HepG2 (cell line): ENCODE measurements around the gene VSTM4. TPM values are rescaled to one million over a fixed set of nuclear protein-coding genes. Genes with fewer than 3 reads are reported as not detected.

ENCODE experiments used
- ATAC-seq: fragments of 200-7000 bp; cut with Tn5 transposase; 3 replicates; pipeline ENCODE4 v1.9.1; 2020; ENCODE audit warnings: mild to moderate bottlenecking, moderate library complexity
- BruUV-seq: library from RNA; stranded (reverse); fragments of 400-500 nt; replicated peaks from 2 replicates; lab custom pipeline; 2021; lab: Mats Ljungman, UMichigan
- CTCF ChIA-PET: fragments of 300-600 bp; formaldehyde crosslinking; extraction: SDS; loops from one replicate; lab custom pipeline; 2021; ENCODE audit warnings: low total read pairs, inconsistent platforms, low intra/inter-chr PET ratio; lab: Yijun Ruan, JAX
- POLR2A ChIA-PET: fragments of 350-600 bp; sonication (Branson Sonifier 250); formaldehyde crosslinking; loops from one replicate; lab custom pipeline; 2020; ENCODE audit warnings: antibody characterized with exemption, inconsistent platforms; lab: Yijun Ruan, JAX
- DNase-seq: peaks from one replicate; pipeline ENCODE4 v3.0.0-alpha.2; 2015; ENCODE audit warnings: low spot score
- FAIRE-seq: peaks from 3 replicates; lab custom pipeline; 2011; peaks lifted over from hg19 to GRCh38; lab: Jason Lieb, UNC
- H2AFZ ChIP-seq: one replicate; pipeline ENCODE4 v1.6.1; 2011; ENCODE audit warnings: low read length, inconsistent platforms
- H3K27ac ChIP-seq: fragments of 300-600 bp; 3 replicates; pipeline ENCODE4 v1.8.0; 2011; ENCODE audit warnings: mixed run types, mild to moderate bottlenecking, mixed read lengths, low read length, inconsistent platforms; ENCODE audit not compliant: insufficient read depth; ENCODE audit errors: extremely low read length
- H3K27me3 ChIP-seq, 2 experiments: fragments of 200-600 bp in 1 of 2; 2 replicates in 1 of 2; 3 replicates in 1 of 2; pipeline versions ENCODE4 v1.6.0 to v1.8.0; 2011; ENCODE audit warnings: low read length in 2 of 2, mild to moderate bottlenecking in 2 of 2, moderate library complexity in 2 of 2, inconsistent platforms in 1 of 2; ENCODE audit not compliant: insufficient read depth in 2 of 2, control insufficient read depth in 1 of 2
- H3K36me3 ChIP-seq, 2 experiments: fragments of 200-600 bp in 1 of 2; replicated peaks in 1 of 2; 2 replicates in 1 of 2; 3 replicates in 1 of 2; pipeline versions ENCODE4 v1.5.1 to v1.8.0; 2011; ENCODE audit warnings: low read length in 2 of 2, inconsistent platforms in 1 of 2; ENCODE audit not compliant: insufficient read depth in 2 of 2, control insufficient read depth in 1 of 2
- H3K4me1 ChIP-seq: 2 replicates; pipeline ENCODE4 v1.5.1; 2012; ENCODE audit warnings: low read length, inconsistent platforms; ENCODE audit not compliant: insufficient read depth
- H3K4me2 ChIP-seq: 2 replicates; pipeline ENCODE4 v1.6.0; 2011; ENCODE audit warnings: low read depth, low read length, inconsistent platforms
- H3K4me3 ChIP-seq, 3 experiments: fragments of 200-600 bp in 1 of 3; sonication (generic), shearing (Covaris generic) in 1 of 3; replicated peaks in 1 of 3; 2 replicates each; pipeline ENCODE4 v1.5.1; 2011 to 2016; ENCODE audit warnings: low read length in 3 of 3, inconsistent platforms in 2 of 3, low read depth in 2 of 3, mild to moderate bottlenecking in 2 of 3, control low read depth in 1 of 3, mixed read lengths in 1 of 3; ENCODE audit not compliant: insufficient read depth in 1 of 3
- H3K79me2 ChIP-seq: one replicate; pipeline ENCODE4 v1.6.1; 2011; ENCODE audit warnings: low read length, inconsistent platforms; ENCODE audit not compliant: insufficient read depth
- H3K9ac ChIP-seq: 2 replicates; pipeline ENCODE4 v1.6.0; 2011; ENCODE audit warnings: mild to moderate bottlenecking, low read depth, low read length, inconsistent platforms; ENCODE audit not compliant: insufficient read depth
- H3K9me3 ChIP-seq: 2 replicates; pipeline ENCODE4 v1.5.1; 2012; ENCODE audit warnings: mild to moderate bottlenecking, low read length
- H4K20me1 ChIP-seq: 2 replicates; pipeline ENCODE4 v1.6.0; 2011; ENCODE audit warnings: inconsistent platforms, mild to moderate bottlenecking, low read length, moderate library complexity; ENCODE audit not compliant: insufficient read depth
- CBX1 ChIP-seq: IDR thresholded peaks from one replicate; pipeline ENCODE4 v1.6.1; 2016; ENCODE audit warnings: antibody characterized with exemption, low read depth
- CENPT ChIP-seq: sonication (generic); formaldehyde crosslinking; IDR thresholded peaks from 2 replicates; pipeline ENCODE4 v1.8.0; 2022; ENCODE audit warnings: low read depth, mild to moderate bottlenecking, moderate library complexity, missing genetic modification reagents
- CHD2 ChIP-seq: IDR thresholded peaks from 2 replicates; pipeline ENCODE4 v1.6.1; 2011; ENCODE audit warnings: low read depth, low read length, improper control_type of control experiment
- GATAD1 ChIP-seq: IDR thresholded peaks from 2 replicates; pipeline ENCODE4 v1.6.1; 2016; ENCODE audit warnings: missing genetic modification reagents, missing compliant biosample characterization
- HCFC1 ChIP-seq: fragments of 150-350 bp; IDR thresholded peaks from 2 replicates; pipeline ENCODE4 v1.6.1; 2014; ENCODE audit warnings: low read depth, low read length
- HOXA9 ChIP-seq: sonication (generic); formaldehyde crosslinking; IDR thresholded peaks from 2 replicates; pipeline ENCODE4 v1.8.1; 2022; ENCODE audit warnings: missing genetic modification reagents, mild to moderate bottlenecking, moderate library complexity, borderline replicate concordance
- KLF13 ChIP-seq: sonication (generic); formaldehyde crosslinking; IDR thresholded peaks from 2 replicates; pipeline ENCODE4 v1.4.0; 2020; ENCODE audit warnings: mild to moderate bottlenecking, missing genetic modification reagents
- MTA3 ChIP-seq: sonication (generic); formaldehyde crosslinking; IDR thresholded peaks from 2 replicates; pipeline ENCODE4 v1.4.0; 2020; ENCODE audit warnings: missing genetic modification reagents
- NFE2L2 ChIP-seq: fragments of 150-350 bp; IDR thresholded peaks from 2 replicates; pipeline ENCODE4 v1.6.1; 2014; ENCODE audit warnings: low read length
- RBFOX2 ChIP-seq: fragments of 200-400 bp; formaldehyde crosslinking; IDR thresholded peaks from 2 replicates; pipeline ENCODE4 v1.6.1; 2017; ENCODE audit warnings: low read depth, mild to moderate bottlenecking, low read length
- SOX5 ChIP-seq: IDR thresholded peaks from 2 replicates; pipeline ENCODE4 v1.6.1; 2016; ENCODE audit warnings: borderline replicate concordance
- ZMYM3 ChIP-seq: sonication (generic); formaldehyde crosslinking; IDR thresholded peaks from 2 replicates; pipeline ENCODE4 v1.5.1; 2020; ENCODE audit warnings: mild to moderate bottlenecking, missing genetic modification reagents
- ZNF30 ChIP-seq: sonication (generic); formaldehyde crosslinking; IDR thresholded peaks from 2 replicates; pipeline ENCODE4 v1.5.0; 2020; ENCODE audit warnings: mild to moderate bottlenecking, missing genetic modification reagents
- WGBS: methylation state at CpG from one replicate; pipeline ENCODE4 v1.1.6; 2017; ENCODE audit warnings: low lambda C conversion rate; 5-methylcytosine and 5-hydroxymethylcytosine counted together
- in situ Hi-C: cut with HindIII; loops from 2 replicates; pipeline ENCODE4 v1.10.0; 2017; ENCODE audit warnings: low pct_unique_long_range_greater_than_20kb; ENCODE audit not compliant: extremely low pct_ligation_motif_present
- intact Hi-C: fragments of 100-400 bp; cut with micrococcal nuclease; formaldehyde crosslinking; loops from one replicate; pipeline ENCODE4 v1.10.0; 2022; ENCODE audit not compliant: unreplicated experiment
- polyA plus RNA-seq, 8 experiments: library from polyadenylated mRNA; depleted of rRNA in 3 of 8; stranded (reverse) in 7 of 8; unstranded in 1 of 8; fragments of >200 nt; fragmentation: Illumina TruSeq in 4 of 8; extraction: Trizol in 4 of 8; gene quantifications; 2 replicates each; pipeline versions ENCODE4 v1.2.1 to v1.2.3, GENCODE V29; 2011 to 2016; ENCODE audit warnings: low read depth in 4 of 8, missing spikeins in 1 of 8, mixed read lengths in 1 of 8; ENCODE audit not compliant: insufficient read depth in 1 of 8
- total RNA-seq, 5 experiments: library from RNA; depleted of rRNA; stranded (reverse); fragments of >200 nt; fragmentation: Illumina TruSeq; extraction: Trizol; gene quantifications; 2 replicates each; pipeline ENCODE4 v1.2.3, GENCODE V29; 2016; ENCODE audit warnings: low read depth in 1 of 5
- TF ChIP-seq, protein P1 (sequence below): sonication (generic); formaldehyde crosslinking; IDR thresholded peaks from 2 replicates; pipeline ENCODE4 v1.5.0; 2020; ENCODE audit warnings: missing genetic modification reagents
- TF ChIP-seq, protein P2 (sequence below): sonication (generic); formaldehyde crosslinking; IDR thresholded peaks from 2 replicates; pipeline ENCODE4 v1.4.0; 2020; ENCODE audit warnings: missing genetic modification reagents, borderline replicate concordance
- TF ChIP-seq, protein P3 (sequence below): sonication (generic); formaldehyde crosslinking; IDR thresholded peaks from 2 replicates; pipeline ENCODE4 v1.4.0; 2020; ENCODE audit warnings: missing genetic modification reagents
- TF ChIP-seq, protein P4 (sequence below): sonication (generic); formaldehyde crosslinking; IDR thresholded peaks from 2 replicates; pipeline ENCODE4 v1.8.1; 2023; ENCODE audit warnings: missing genetic modification reagents, mild to moderate bottlenecking, borderline replicate concordance

The VSTM4 gene
- total and polyA plus RNA-seq, 2 of the 13 experiments (the other 11 are each of a cell fraction or from before 2014, with no cell fraction given), result not detected

GRCh38 chr10:49078433-49078832 is 36.9 kb downstream of the VSTM4 start:
- Histone ChIP-seq H3K27me3 (peaks cover 0 to 1% of the 10 kb centered on the region in 2 experiments; a peak in 1 of 5 replicates), H4K20me1 (no peaks in the 10 kb centered on the region), H3K27ac (no peak overlapping the region), H3K9ac (no peak overlapping the region), H3K9me3 (no peaks in the 10 kb centered on the region), H3K4me2 (no peak overlapping the region), H3K36me3 (no peaks in the 10 kb centered on the region), H2AFZ (no peak overlapping the region), H3K4me1 (peaks cover 18% of the 10 kb centered on the region), H3K79me2 (no peaks in the 10 kb centered on the region), H3K4me3 (no peak overlapping the region)
- no TSS peak for BruUV-seq
- CTCF ChIA-PET, result no interaction called here
- ATAC-seq (no peak), FAIRE-seq (no peak), DNase-seq (no peak)
- WGBS, result 61% methylated on average over 2 of the region's 2 CpGs
- intact Hi-C loops, result no loop called here
- in situ Hi-C loops, result no loop called here
- POLR2A ChIA-PET, result no interaction called here
- no peak for TF ChIP-seq CENPT (CRISPR knock-in tag)
- no peak for TF ChIP-seq ZNF30 (CRISPR knock-in tag)
- TF ChIP-seq ZMYM3 (CRISPR knock-in tag), result no peak
- TF ChIP-seq, protein P1, sequence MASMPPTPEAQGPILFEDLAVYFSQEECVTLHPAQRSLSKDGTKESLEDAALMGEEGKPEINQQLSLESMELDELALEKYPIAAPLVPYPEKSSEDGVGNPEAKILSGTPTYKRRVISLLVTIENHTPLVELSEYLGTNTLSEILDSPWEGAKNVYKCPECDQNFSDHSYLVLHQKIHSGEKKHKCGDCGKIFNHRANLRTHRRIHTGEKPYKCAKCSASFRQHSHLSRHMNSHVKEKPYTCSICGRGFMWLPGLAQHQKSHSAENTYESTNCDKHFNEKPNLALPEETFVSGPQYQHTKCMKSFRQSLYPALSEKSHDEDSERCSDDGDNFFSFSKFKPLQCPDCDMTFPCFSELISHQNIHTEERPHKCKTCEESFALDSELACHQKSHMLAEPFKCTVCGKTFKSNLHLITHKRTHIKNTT (CRISPR knock-in tag), result no peak
- TF ChIP-seq HOXA9 (CRISPR knock-in tag), result no peak
- no peak for TF ChIP-seq CBX1
- TF ChIP-seq NFE2L2, result no peak
- no peak for TF ChIP-seq KLF13 (CRISPR knock-in tag)
- no peak for TF ChIP-seq HCFC1
- TF ChIP-seq, protein P2, sequence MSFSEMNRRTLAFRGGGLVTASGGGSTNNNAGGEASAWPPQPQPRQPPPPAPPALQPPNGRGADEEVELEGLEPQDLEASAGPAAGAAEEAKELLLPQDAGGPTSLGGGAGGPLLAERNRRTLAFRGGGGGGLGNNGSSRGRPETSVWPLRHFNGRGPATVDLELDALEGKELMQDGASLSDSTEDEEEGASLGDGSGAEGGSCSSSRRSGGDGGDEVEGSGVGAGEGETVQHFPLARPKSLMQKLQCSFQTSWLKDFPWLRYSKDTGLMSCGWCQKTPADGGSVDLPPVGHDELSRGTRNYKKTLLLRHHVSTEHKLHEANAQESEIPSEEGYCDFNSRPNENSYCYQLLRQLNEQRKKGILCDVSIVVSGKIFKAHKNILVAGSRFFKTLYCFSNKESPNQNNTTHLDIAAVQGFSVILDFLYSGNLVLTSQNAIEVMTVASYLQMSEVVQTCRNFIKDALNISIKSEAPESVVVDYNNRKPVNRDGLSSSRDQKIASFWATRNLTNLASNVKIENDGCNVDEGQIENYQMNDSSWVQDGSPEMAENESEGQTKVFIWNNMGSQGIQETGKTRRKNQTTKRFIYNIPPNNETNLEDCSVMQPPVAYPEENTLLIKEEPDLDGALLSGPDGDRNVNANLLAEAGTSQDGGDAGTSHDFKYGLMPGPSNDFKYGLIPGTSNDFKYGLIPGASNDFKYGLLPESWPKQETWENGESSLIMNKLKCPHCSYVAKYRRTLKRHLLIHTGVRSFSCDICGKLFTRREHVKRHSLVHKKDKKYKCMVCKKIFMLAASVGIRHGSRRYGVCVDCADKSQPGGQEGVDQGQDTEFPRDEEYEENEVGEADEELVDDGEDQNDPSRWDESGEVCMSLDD, result no peak
- TF ChIP-seq GATAD1 (CRISPR knock-in tag), result no peak
- TF ChIP-seq CHD2, result no peak
- no peak for TF ChIP-seq RBFOX2
- TF ChIP-seq, protein P3, sequence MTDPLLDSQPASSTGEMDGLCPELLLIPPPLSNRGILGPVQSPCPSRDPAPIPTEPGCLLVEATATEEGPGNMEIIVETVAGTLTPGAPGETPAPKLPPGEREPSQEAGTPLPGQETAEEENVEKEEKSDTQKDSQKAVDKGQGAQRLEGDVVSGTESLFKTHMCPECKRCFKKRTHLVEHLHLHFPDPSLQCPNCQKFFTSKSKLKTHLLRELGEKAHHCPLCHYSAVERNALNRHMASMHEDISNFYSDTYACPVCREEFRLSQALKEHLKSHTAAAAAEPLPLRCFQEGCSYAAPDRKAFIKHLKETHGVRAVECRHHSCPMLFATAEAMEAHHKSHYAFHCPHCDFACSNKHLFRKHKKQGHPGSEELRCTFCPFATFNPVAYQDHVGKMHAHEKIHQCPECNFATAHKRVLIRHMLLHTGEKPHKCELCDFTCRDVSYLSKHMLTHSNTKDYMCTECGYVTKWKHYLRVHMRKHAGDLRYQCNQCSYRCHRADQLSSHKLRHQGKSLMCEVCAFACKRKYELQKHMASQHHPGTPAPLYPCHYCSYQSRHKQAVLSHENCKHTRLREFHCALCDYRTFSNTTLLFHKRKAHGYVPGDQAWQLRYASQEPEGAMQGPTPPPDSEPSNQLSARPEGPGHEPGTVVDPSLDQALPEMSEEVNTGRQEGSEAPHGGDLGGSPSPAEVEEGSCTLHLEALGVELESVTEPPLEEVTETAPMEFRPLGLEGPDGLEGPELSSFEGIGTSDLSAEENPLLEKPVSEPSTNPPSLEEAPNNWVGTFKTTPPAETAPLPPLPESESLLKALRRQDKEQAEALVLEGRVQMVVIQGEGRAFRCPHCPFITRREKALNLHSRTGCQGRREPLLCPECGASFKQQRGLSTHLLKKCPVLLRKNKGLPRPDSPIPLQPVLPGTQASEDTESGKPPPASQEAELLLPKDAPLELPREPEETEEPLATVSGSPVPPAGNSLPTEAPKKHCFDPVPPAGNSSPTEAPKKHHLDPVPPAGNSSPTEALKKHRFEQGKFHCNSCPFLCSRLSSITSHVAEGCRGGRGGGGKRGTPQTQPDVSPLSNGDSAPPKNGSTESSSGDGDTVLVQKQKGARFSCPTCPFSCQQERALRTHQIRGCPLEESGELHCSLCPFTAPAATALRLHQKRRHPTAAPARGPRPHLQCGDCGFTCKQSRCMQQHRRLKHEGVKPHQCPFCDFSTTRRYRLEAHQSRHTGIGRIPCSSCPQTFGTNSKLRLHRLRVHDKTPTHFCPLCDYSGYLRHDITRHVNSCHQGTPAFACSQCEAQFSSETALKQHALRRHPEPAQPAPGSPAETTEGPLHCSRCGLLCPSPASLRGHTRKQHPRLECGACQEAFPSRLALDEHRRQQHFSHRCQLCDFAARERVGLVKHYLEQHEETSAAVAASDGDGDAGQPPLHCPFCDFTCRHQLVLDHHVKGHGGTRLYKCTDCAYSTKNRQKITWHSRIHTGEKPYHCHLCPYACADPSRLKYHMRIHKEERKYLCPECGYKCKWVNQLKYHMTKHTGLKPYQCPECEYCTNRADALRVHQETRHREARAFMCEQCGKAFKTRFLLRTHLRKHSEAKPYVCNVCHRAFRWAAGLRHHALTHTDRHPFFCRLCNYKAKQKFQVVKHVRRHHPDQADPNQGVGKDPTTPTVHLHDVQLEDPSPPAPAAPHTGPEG (CRISPR knock-in tag), result no peak
- TF ChIP-seq MTA3 (CRISPR knock-in tag), result no peak
- TF ChIP-seq, protein P4, sequence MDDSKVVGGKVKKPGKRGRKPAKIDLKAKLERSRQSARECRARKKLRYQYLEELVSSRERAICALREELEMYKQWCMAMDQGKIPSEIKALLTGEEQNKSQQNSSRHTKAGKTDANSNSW (CRISPR knock-in tag), result no peak
- no peak for TF ChIP-seq SOX5
